DOHH2 (cell line): ENCODE data around the gene ZMIZ1.

Source experiments
- H3F3A ChIP-seq: fragments of 200-600 bp; sonication (generic), shearing (Covaris generic); 2 replicates; pipeline ENCODE4 v1.6.0; 2016; ENCODE audit warnings: antibody characterized with exemption, mild to moderate bottlenecking; ENCODE audit not compliant: control insufficient read depth, insufficient read depth
- H3K27ac ChIP-seq: fragments of 200-600 bp; sonication (generic); 2 replicates; pipeline ENCODE4 v1.5.1; 2014; ENCODE audit warnings: low read depth, mild to moderate bottlenecking, low read length, moderate library complexity
- H3K27me3 ChIP-seq: fragments of 200-600 bp; sonication (generic); 2 replicates; pipeline ENCODE4 v1.6.1; 2014; ENCODE audit warnings: mild to moderate bottlenecking, low read length, mixed read lengths; ENCODE audit not compliant: control insufficient read depth
- H3K36me3 ChIP-seq: fragments of 200-600 bp; sonication (generic); 2 replicates; pipeline ENCODE4 v1.6.1; 2014; ENCODE audit warnings: mild to moderate bottlenecking, low read length, moderate library complexity, mixed read lengths; ENCODE audit not compliant: control insufficient read depth
- H3K4me1 ChIP-seq: fragments of 200-600 bp; sonication (generic); 2 replicates; pipeline ENCODE4 v1.6.1; 2014; ENCODE audit warnings: mild to moderate bottlenecking, low read length, mixed read lengths; ENCODE audit not compliant: control insufficient read depth
- H3K4me2 ChIP-seq: fragments of 200-600 bp; sonication (generic); 2 replicates; pipeline ENCODE4 v1.6.0; 2014; ENCODE audit warnings: mild to moderate bottlenecking, low read length, moderate library complexity
- H3K4me3 ChIP-seq: fragments of 200-600 bp; sonication (generic); 2 replicates; pipeline ENCODE4 v1.5.1; 2014; ENCODE audit warnings: mild to moderate bottlenecking, low read length, mixed read lengths
- H3K79me2 ChIP-seq: fragments of 200-600 bp; sonication (generic); 2 replicates; pipeline ENCODE4 v1.6.1; 2014; ENCODE audit warnings: mild to moderate bottlenecking, low read length, mixed read lengths; ENCODE audit not compliant: control insufficient read depth
- H3K9me2 ChIP-seq: fragments of 200-600 bp; sonication (generic); replicated peaks from 2 replicates; pipeline ENCODE4 v1.6.1; 2014; ENCODE audit warnings: mild to moderate bottlenecking, low read length, mixed read lengths; ENCODE audit not compliant: control insufficient read depth
- H3K9me3 ChIP-seq: fragments of 200-600 bp; sonication (generic); 2 replicates; pipeline ENCODE4 v1.6.1; 2014; ENCODE audit warnings: antibody characterized with exemption, low read length, mixed read lengths; ENCODE audit not compliant: control insufficient read depth, insufficient read depth
- H4K20me1 ChIP-seq: fragments of 200-600 bp; sonication (generic); 2 replicates; pipeline ENCODE4 v1.6.0; 2014; ENCODE audit warnings: low read depth, mild to moderate bottlenecking, antibody characterized with exemption, low read length, moderate library complexity; ENCODE audit not compliant: control insufficient read depth, insufficient read depth
- EZH2phosphoT487 ChIP-seq: fragments of 200-600 bp; sonication (generic); IDR thresholded peaks from 2 replicates; pipeline ENCODE4 v1.6.1; 2017; ENCODE audit warnings: borderline replicate concordance, mild to moderate bottlenecking, antibody characterized with exemption, low read length, moderate library complexity, mixed read lengths
- TF ChIP-seq, protein P1 (sequence below): fragments of 200-600 bp; sonication (generic); IDR thresholded peaks from one replicate; pipeline ENCODE4 v1.5.1; 2014; ENCODE audit warnings: antibody characterized with exemption, mild to moderate bottlenecking, low read depth, low read length; ENCODE audit not compliant: poor library complexity, severe bottlenecking

ZMIZ1 gene

DNA sequence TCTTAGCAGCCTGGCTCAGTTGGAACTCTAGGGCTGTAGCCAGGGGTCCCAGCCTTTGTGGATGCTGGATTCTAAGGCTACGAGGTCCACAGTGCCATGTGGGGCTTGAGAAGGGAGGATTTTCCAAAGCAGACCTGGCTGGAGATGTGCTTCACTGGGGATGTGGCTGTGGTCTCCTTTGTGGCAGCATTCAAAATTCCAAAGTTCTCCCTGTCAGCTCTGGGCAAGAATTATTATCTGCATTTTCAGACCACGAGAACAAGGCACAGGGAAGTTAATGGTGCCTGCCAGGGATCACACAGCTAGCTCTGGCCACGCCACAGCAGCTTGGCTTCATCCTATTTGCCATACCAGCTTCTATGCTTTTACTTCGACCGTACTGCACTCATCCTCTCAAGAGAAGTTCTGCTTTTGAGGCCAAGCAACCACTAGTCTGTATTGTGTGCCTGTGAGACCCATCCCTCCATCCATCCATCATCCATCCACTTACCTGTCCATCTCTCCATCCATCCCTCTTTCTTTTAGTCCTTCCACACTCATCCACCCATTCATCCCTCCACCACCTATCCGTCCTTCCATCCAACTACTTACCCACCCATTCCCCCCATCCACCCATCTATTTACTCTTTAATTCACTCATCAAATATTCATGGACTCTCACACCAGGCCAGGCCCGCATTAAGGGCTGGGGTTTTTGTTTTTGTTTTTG, 71.5 kb downstream of the ZMIZ1 start:
- H3F3A ChIP-seq: 0 out of 2 replicates have a peak, but pooled peaks cover 2% of the 10 kb centered on the region
- H3K4me1 ChIP-seq: peaks cover 36% of the 10 kb centered on the region
- H3K9me2 ChIP-seq: no peaks in the 10 kb centered on the region
- H3K4me3 ChIP-seq: no peak overlapping the region
- no peak overlapping the region for H3K4me2 ChIP-seq
- H3K27ac ChIP-seq: no peak overlapping the region
- no peaks in the 10 kb centered on the region for H3K9me3 ChIP-seq
- no peaks in the 10 kb centered on the region for H4K20me1 ChIP-seq
- TF ChIP-seq, protein P1, sequence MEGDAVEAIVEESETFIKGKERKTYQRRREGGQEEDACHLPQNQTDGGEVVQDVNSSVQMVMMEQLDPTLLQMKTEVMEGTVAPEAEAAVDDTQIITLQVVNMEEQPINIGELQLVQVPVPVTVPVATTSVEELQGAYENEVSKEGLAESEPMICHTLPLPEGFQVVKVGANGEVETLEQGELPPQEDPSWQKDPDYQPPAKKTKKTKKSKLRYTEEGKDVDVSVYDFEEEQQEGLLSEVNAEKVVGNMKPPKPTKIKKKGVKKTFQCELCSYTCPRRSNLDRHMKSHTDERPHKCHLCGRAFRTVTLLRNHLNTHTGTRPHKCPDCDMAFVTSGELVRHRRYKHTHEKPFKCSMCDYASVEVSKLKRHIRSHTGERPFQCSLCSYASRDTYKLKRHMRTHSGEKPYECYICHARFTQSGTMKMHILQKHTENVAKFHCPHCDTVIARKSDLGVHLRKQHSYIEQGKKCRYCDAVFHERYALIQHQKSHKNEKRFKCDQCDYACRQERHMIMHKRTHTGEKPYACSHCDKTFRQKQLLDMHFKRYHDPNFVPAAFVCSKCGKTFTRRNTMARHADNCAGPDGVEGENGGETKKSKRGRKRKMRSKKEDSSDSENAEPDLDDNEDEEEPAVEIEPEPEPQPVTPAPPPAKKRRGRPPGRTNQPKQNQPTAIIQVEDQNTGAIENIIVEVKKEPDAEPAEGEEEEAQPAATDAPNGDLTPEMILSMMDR: no peak
- TF ChIP-seq EZH2phosphoT487: no peak
- no peaks in the 10 kb centered on the region for H3K79me2 ChIP-seq
- H3K36me3 ChIP-seq: no peaks in the 10 kb centered on the region
- 0 out of 2 replicates have a peak, but pooled peaks cover 2% of the 10 kb centered on the region for H3K27me3 ChIP-seq

GRCh38 chr10:79140855-79141254, 72.1 kb downstream of the ZMIZ1 start:
- TF ChIP-seq, protein P1: no peak
- TF ChIP-seq EZH2phosphoT487: no peak
- Histone ChIP-seq H3F3A (0 out of 2 replicates have a peak, but pooled peaks cover 2% of the 10 kb centered on the region), H3K4me1 (peaks cover 36% of the 10 kb centered on the region), H3K27me3 (0 out of 2 replicates have a peak, but pooled peaks cover 4% of the 10 kb centered on the region), H4K20me1 (no peaks in the 10 kb centered on the region), H3K4me2 (no peak overlapping the region), H3K27ac (no peak overlapping the region), H3K9me3 (no peaks in the 10 kb centered on the region), H3K9me2 (no peaks in the 10 kb centered on the region), H3K36me3 (no peaks in the 10 kb centered on the region), H3K79me2 (no peaks in the 10 kb centered on the region), H3K4me3 (no peak overlapping the region)

DNA sequence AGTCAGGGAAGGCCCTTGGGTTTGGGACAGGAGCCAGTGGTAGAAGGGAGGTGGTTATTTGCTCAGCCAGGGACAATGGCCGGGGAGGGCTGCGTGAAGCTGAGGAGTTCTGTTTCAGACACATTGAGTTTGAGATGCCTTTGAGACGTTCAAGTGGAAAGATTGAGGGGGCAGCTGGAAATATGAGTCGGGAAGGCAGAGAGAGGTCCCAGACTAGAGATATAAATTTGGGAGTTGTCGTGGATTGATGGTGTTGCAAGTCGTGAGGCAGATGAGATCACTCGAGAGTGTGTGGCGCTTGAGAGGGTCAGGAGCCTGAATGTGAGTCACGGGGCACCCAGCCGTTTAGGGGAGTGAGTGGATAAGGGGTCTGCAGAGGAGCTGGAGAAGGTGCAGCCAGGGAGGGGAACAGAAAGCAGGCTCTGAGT, 73.3 kb downstream of the ZMIZ1 start:
- Histone ChIP-seq H3K4me2 (no peak overlapping the region), H3K9me2 (no peaks in the 10 kb centered on the region), H3K27me3 (0 out of 2 replicates have a peak, but pooled peaks cover 4% of the 10 kb centered on the region), H3K4me3 (no peak overlapping the region), H4K20me1 (no peaks in the 10 kb centered on the region), H3F3A (0 out of 2 replicates have a peak, but pooled peaks cover 2% of the 10 kb centered on the region), H3K4me1 (peaks cover 24% of the 10 kb centered on the region), H3K36me3 (no peaks in the 10 kb centered on the region), H3K79me2 (no peaks in the 10 kb centered on the region), H3K9me3 (no peaks in the 10 kb centered on the region), H3K27ac (no peak overlapping the region)
- no peak for TF ChIP-seq EZH2phosphoT487
- TF ChIP-seq, protein P1: no peak
